GM18873 (cell line): ENCODE measurements around the gene ATXN1.
A peak's percentile ranks its signal among the peaks of the same experiment; 100 is the strongest.

ENCODE experiments used
- ATAC-seq: cut with Tn5 transposase; IDR thresholded peaks from one replicate; pipeline ENCODE4 v1.9.1; 2021; ENCODE audit warnings: mild to moderate bottlenecking, moderate library complexity, moderate number of reproducible peaks; ENCODE audit not compliant: unreplicated experiment, low FRiP score

The ATXN1 gene

GRCh38 chr6:16591396-16592222, 169.7 kb downstream of the ATXN1 start:
- ATAC-seq, result peak; percentile 78

DNA sequence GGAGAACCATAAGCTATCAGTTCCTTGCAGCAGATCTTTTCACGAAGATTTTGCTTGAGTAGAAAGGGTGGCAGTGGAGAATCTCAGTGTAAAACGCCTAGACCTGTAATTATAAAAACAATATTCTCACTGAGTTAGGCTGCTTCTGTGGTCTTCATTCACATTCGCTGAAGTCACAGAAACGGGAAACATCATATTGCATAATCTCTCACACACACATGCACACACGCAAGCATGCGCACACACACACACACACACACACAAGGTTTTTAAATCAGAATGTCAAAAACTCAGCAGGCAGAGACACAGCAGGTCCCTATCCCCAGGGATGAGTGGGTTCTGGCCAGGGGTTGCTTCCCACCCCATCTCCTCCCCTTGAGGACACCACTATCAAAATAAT, 175.5 kb downstream of the ATXN1 start:
- no peak for ATAC-seq

DNA sequence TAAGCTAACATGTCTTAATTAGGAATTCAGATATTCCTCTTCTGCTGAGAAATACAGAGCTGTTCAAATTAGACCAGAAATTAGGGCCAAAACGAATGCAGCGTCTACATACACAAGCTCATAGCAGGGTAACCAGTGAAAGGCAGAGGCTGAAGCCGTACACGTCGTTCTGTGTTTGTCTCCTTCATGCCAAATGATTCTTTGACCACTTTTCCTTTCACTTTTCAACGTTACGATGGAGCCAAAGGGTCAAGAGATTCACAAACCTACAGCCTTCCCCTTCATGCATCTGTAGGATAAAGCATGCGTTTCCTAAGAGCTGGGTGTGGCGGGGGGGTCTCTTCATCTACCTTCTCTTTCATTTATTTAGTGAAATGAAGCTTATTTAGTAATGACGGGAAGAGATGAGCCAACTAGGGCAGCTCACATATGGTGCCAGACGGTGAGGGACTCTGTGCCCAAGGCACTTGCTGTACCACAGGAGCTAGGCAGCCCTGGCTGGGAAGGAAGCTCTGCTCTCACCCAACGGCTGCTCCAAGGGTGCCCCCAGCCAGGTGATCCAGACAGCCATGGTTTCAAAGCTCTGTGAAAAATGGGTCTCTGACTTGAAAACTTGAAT, 178.0 kb downstream of the ATXN1 start:
- no peak for ATAC-seq

- ATAC-seq, result no peak
These were observed 178.7 kb downstream of the ATXN1 start for GRCh38 chr6:16582446-16583143.

DNA sequence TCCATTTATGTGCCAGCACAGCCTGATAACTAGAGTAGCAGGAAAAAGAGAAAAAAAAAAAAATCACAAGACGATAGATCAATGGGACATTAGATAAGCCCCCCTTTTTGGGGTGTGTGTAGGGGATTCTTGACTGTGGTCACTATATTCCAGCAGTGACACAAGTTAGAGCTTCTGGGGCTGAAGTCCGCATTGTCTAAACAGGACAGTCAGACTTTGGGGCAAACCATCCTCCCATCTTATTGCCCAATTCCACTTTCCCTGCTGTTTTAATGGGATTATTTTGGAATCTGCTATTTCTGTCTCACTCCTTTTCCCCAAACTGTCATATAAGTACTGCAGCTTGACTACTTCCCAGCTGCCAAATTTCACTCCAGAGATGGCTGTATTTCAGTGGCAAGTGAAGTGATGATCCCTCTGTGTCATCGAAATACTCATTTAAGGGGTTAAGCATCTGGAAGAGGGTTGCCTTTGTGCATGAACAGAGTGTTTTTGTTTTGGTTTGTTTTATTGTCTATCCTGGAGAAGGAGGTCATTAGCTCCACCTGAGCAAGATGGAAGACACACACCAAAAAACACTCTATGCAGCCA, 182.5 kb downstream of the ATXN1 start:
- ATAC-seq, result no peak

DNA sequence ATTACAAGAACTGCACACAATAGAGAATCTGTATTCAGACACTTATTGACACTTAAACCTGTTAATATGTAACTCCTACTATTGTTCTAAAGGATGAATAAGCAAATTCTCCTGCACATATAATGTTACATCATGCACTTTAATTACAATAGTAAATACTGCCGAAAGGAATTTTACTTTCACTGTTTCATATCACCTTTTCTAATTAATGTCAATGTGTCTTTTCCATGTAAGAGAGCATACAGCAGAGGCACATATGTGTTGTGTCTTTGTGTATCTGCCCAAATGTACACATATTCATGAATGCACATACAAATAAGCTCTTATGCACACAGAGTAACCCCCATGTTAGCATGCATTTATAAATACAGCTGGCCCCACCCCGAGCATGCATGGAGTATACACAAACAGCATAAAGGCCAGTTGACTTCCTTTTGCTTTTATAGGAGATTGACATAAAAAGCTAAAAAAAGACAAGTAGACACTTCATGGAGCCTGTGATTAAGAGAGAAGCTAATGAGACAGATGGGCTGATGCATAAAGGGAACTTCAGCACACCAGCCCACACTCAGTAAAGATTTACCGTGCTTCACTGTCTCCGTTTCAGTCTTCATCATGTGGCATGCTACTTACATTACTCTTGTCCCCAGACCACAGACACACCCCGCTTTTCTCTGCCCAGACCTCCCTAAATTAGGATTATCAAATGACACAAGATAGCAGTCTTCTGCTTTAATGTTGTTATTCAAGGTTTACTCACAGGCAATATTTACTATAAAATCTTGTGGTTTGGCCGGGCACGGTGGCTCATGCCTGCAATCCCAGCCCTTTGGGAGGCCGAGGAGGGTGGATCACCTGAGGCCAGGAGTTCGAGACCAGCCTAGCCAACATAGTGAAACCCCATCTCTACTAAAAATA, 184.6 kb downstream of the ATXN1 start:
- no peak for ATAC-seq

- no peak for ATAC-seq
These were observed 185.6 kb downstream of the ATXN1 start for GRCh38 chr6:16575655-16576054.

GRCh38 chr6:16572943-16573342, 188.3 kb downstream of the ATXN1 start:
- ATAC-seq, result no peak

DNA sequence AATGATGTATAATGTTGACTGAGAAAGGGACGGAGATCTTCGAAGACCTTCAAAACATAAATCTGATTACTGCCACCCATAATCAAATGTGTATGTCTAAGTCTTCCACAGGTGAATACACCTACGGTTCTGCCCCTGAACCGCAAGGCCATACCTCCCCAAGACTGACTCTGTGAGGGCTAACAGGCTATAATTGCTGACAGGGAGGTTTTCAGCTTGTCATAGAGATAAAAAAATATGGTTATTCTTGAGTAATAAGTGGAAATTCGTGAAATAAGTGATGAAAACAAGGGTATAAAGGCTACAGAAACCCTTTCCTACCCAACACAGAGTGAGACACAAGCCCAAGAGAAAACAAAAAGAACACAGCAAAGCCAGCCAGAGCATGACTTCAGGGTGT, 188.9 kb downstream of the ATXN1 start:
- no peak for ATAC-seq

DNA sequence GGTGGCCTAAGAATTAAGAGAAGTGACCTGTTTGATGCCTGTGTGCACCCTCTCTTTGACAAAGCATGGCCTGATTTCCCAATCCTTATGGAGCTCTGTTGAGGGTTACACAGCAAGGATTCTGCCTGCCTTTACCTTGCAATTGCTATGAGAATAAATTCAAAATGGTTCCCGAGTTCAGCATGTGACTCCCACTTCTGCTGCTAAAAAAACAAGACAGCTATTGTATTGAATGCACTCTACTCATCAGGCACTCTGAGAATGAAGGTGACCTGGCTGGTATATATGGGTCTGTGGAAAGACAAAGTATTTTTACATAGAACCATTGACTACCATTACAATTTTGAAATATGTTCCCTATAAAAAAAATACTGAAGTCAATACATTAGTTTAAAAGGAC, 190.3 kb downstream of the ATXN1 start:
- ATAC-seq, result no peak

DNA sequence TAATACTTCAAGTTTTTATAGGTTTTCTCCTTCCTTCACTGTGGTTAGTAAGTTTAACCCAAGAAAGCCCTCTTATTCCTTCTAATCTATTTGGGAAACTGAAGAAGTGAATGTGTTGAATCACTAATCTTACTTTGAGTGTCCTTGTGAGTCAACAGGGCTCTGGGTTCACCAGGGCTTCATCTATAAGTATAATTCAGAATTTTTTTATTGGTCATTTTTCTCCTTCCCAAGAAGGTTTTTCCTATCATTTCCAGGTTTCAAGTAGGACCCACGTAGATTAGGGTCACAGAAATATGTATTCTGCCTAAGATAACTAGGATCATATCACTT, 191.1 kb downstream of the ATXN1 start:
- ATAC-seq, result no peak

DNA sequence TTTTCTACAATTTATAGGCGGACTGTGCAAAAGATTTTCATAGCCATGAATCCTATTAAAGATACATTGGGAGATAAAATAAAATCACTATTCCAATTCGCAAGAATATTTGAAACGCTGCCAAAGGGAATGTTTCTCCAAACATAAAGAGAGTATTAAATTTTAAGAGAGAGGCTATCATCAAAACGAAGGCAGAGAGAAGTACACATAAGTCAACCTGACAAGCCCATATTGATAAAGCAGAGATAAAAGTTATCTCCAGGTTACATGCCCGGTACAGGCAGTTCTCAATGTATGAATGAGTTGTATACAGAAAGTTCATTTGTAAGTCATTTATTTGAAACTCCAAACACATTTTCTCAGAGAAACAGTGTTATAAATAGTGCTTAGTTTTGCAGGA, 193.1 kb downstream of the ATXN1 start:
- ATAC-seq, result no peak

GRCh38 chr6:16567071-16567470, 194.2 kb downstream of the ATXN1 start:
- no peak for ATAC-seq

DNA sequence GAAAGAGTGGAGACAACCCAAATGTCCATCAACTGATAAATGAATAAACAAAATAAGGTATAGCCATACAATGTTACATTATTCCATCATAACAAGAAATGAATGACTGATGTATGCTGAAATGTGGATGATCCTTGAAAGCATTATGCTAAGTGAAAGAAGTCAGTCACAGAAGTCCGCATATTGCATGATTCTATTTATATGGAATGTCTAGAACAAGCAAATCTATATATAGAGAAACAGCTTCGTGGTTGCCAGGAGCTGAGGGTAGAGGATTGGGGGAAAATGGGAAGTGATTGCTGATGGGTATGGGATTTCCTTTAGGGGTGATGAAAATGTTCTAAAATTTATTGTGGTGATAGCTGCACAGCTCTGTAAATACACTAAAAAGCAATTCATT, 196.8 kb downstream of the ATXN1 start:
- ATAC-seq, result no peak

- ATAC-seq, result no peak
These were observed 197.5 kb downstream of the ATXN1 start for GRCh38 chr6:16563628-16564240.

DNA sequence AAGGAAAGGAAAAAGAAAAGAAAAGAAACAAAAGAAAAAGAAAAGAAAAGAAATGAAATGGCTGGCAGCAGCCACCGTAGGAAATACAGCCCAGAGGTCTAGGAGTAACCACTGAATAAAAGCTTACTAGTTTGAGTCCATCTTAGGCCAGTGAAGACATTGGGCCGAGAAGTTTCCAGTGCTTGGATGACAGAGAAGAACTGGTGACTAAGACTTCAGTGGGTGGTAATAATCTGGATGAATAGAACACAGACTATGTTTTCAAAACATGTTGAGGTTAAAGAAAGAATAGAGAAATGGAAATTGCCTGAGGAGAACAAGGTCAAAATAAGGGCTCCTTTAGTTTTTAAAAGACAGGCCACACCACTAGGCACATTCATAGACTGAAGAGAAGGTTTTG, 198.8 kb downstream of the ATXN1 start:
- no peak for ATAC-seq

- no peak for ATAC-seq
These were observed 202.2 kb downstream of the ATXN1 start for GRCh38 chr6:16559071-16559470.

DNA sequence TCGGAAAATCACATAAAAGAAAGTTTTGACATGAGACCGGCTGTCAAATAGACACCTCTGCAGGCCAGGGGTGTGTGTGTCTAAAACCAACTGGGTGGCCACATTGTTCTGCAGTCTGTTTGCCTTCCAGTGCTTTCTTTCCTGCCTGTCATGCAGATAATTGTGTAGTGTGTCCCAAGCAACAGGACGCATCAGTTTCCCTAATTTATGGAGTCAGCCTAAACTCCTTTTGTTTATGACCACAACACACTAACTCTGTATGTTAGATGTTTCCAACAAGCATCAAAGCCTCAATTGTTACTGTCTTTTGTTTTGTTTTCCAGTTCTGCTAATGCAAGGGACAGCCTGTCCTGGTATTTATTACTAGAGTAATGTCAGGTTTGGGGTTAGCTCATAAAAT, 205.7 kb downstream of the ATXN1 start:
- no peak for ATAC-seq

GRCh38 chr6:16553531-16553930, 207.7 kb downstream of the ATXN1 start:
- ATAC-seq, result no peak

DNA sequence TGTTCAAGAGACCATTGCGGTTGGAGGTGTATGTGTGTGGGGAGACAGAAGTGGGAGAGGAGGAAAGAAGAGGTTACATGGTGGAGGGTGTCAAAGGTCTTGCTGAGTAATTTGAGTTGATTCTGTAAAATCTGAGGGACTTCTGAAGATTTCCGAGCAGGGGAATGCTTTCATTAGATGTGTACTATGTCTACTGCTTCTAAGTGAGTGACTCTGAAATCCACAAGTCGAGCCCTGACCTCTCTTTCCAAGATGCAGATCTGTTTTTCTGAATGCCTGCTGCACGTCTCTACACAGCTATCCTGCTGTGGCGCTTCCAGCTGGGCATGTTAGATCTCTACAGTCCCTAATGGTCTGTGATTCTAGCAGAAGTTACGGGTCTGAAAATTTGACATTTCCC, 209.8 kb downstream of the ATXN1 start:
- ATAC-seq, result no peak
